ENCODE measurements around the gene DCC.

The DCC gene

GRCh38 chr18:52518086-52518485 is 178.1 kb downstream of the DCC start:
- no peaks in the 10 kb centered on the region for H3K4me1 ChIP-seq (ENCODE audit: control insufficient read depth, insufficient read depth, low read length, poor library complexity, severe bottlenecking)
- no peaks in the 10 kb centered on the region for H3K9me3 ChIP-seq (ENCODE audit: control insufficient read depth, low read length)
- H3K4me3 ChIP-seq (ENCODE audit: insufficient read depth, low read depth, low read length, poor library complexity, severe bottlenecking): no peak overlapping the region
- no peaks in the 10 kb centered on the region for H3K36me3 ChIP-seq (ENCODE audit: control insufficient read depth, insufficient read depth, low read length)
- DNase-seq: no peak
- no peaks in the 10 kb centered on the region for H3K27me3 ChIP-seq (replicated peaks; ENCODE audit: control insufficient read depth, insufficient read depth, low read length, poor library complexity, severe bottlenecking)
- no peak overlapping the region for H3K27ac ChIP-seq (ENCODE audit: insufficient read depth, low read length, poor library complexity, severe bottlenecking)

- no peak for DNase-seq
Observed at GRCh38 chr18:52519021-52519420, 179.0 kb downstream of the DCC start.

GRCh38 chr18:52523566-52523965 is 183.6 kb downstream of the DCC start:
- H3K27me3 ChIP-seq (replicated peaks; ENCODE audit: control insufficient read depth, insufficient read depth, low read length, poor library complexity, severe bottlenecking): no peaks in the 10 kb centered on the region
- H3K36me3 ChIP-seq (ENCODE audit: control insufficient read depth, insufficient read depth, low read length): no peaks in the 10 kb centered on the region
- H3K4me1 ChIP-seq (ENCODE audit: control insufficient read depth, insufficient read depth, low read length, poor library complexity, severe bottlenecking): no peaks in the 10 kb centered on the region
- no peaks in the 10 kb centered on the region for H3K9me3 ChIP-seq (ENCODE audit: control insufficient read depth, low read length)
- H3K4me3 ChIP-seq (ENCODE audit: insufficient read depth, low read depth, low read length, poor library complexity, severe bottlenecking): no peak overlapping the region
- no peak overlapping the region for H3K27ac ChIP-seq (ENCODE audit: insufficient read depth, low read length, poor library complexity, severe bottlenecking)
- DNase-seq: no peak

More at GRCh38 chr18:52519021-52519420, 179.0 kb downstream of the DCC start:
- Histone ChIP-seq H3K4me3 (ENCODE audit: insufficient read depth, low read depth, low read length, poor library complexity, severe bottlenecking) (no peak overlapping the region), H3K9me3 (ENCODE audit: control insufficient read depth, low read length) (no peaks in the 10 kb centered on the region), H3K27ac (ENCODE audit: insufficient read depth, low read length, poor library complexity, severe bottlenecking) (no peak overlapping the region), H3K27me3 (replicated peaks; ENCODE audit: control insufficient read depth, insufficient read depth, low read length, poor library complexity, severe bottlenecking) (no peaks in the 10 kb centered on the region), H3K4me1 (ENCODE audit: control insufficient read depth, insufficient read depth, low read length, poor library complexity, severe bottlenecking) (no peaks in the 10 kb centered on the region), H3K36me3 (ENCODE audit: control insufficient read depth, insufficient read depth, low read length) (no peaks in the 10 kb centered on the region)

- Histone ChIP-seq H3K4me3 (ENCODE audit: insufficient read depth, low read depth, low read length, poor library complexity, severe bottlenecking) (no peak overlapping the region), H3K27ac (ENCODE audit: insufficient read depth, low read length, poor library complexity, severe bottlenecking) (no peak overlapping the region), H3K4me1 (ENCODE audit: control insufficient read depth, insufficient read depth, low read length, poor library complexity, severe bottlenecking) (no peaks in the 10 kb centered on the region), H3K9me3 (ENCODE audit: control insufficient read depth, low read length) (no peaks in the 10 kb centered on the region), H3K36me3 (ENCODE audit: control insufficient read depth, insufficient read depth, low read length) (no peaks in the 10 kb centered on the region), H3K27me3 (replicated peaks; ENCODE audit: control insufficient read depth, insufficient read depth, low read length, poor library complexity, severe bottlenecking) (no peaks in the 10 kb centered on the region)
- DNase-seq: no peak
Observed at GRCh38 chr18:52531836-52532235, 191.8 kb downstream of the DCC start.

- Histone ChIP-seq H3K27ac (ENCODE audit: insufficient read depth, low read length, poor library complexity, severe bottlenecking) (no peak overlapping the region), H3K36me3 (ENCODE audit: control insufficient read depth, insufficient read depth, low read length) (no peaks in the 10 kb centered on the region), H3K4me3 (ENCODE audit: insufficient read depth, low read depth, low read length, poor library complexity, severe bottlenecking) (no peak overlapping the region), H3K9me3 (ENCODE audit: control insufficient read depth, low read length) (no peaks in the 10 kb centered on the region), H3K4me1 (ENCODE audit: control insufficient read depth, insufficient read depth, low read length, poor library complexity, severe bottlenecking) (no peaks in the 10 kb centered on the region), H3K27me3 (replicated peaks; ENCODE audit: control insufficient read depth, insufficient read depth, low read length, poor library complexity, severe bottlenecking) (no peaks in the 10 kb centered on the region)
- DNase-seq: no peak
Observed at GRCh38 chr18:52536039-52536438, 196.0 kb downstream of the DCC start.

- Histone ChIP-seq H3K4me1 (ENCODE audit: control insufficient read depth, insufficient read depth, low read length, poor library complexity, severe bottlenecking) (no peaks in the 10 kb centered on the region), H3K4me3 (ENCODE audit: insufficient read depth, low read depth, low read length, poor library complexity, severe bottlenecking) (no peak overlapping the region), H3K9me3 (ENCODE audit: control insufficient read depth, low read length) (no peaks in the 10 kb centered on the region), H3K36me3 (ENCODE audit: control insufficient read depth, insufficient read depth, low read length) (no peaks in the 10 kb centered on the region), H3K27me3 (replicated peaks; ENCODE audit: control insufficient read depth, insufficient read depth, low read length, poor library complexity, severe bottlenecking) (no peaks in the 10 kb centered on the region), H3K27ac (ENCODE audit: insufficient read depth, low read length, poor library complexity, severe bottlenecking) (no peak overlapping the region)
- no peak for DNase-seq
Observed at GRCh38 chr18:52537261-52537660, 197.3 kb downstream of the DCC start.

- Histone ChIP-seq H3K27ac (ENCODE audit: insufficient read depth, low read length, poor library complexity, severe bottlenecking) (no peak overlapping the region), H3K9me3 (ENCODE audit: control insufficient read depth, low read length) (no peaks in the 10 kb centered on the region), H3K4me3 (ENCODE audit: insufficient read depth, low read depth, low read length, poor library complexity, severe bottlenecking) (no peak overlapping the region), H3K4me1 (ENCODE audit: control insufficient read depth, insufficient read depth, low read length, poor library complexity, severe bottlenecking) (no peaks in the 10 kb centered on the region), H3K36me3 (ENCODE audit: control insufficient read depth, insufficient read depth, low read length) (no peaks in the 10 kb centered on the region), H3K27me3 (replicated peaks; ENCODE audit: control insufficient read depth, insufficient read depth, low read length, poor library complexity, severe bottlenecking) (no peaks in the 10 kb centered on the region)
- DNase-seq: no peak
Observed at GRCh38 chr18:52541056-52541455, 201.1 kb downstream of the DCC start.

- Histone ChIP-seq H3K27ac (ENCODE audit: insufficient read depth, low read length, poor library complexity, severe bottlenecking) (no peak overlapping the region), H3K36me3 (ENCODE audit: control insufficient read depth, insufficient read depth, low read length) (no peaks in the 10 kb centered on the region), H3K4me1 (ENCODE audit: control insufficient read depth, insufficient read depth, low read length, poor library complexity, severe bottlenecking) (no peaks in the 10 kb centered on the region), H3K4me3 (ENCODE audit: insufficient read depth, low read depth, low read length, poor library complexity, severe bottlenecking) (no peak overlapping the region), H3K27me3 (replicated peaks; ENCODE audit: control insufficient read depth, insufficient read depth, low read length, poor library complexity, severe bottlenecking) (no peaks in the 10 kb centered on the region), H3K9me3 (ENCODE audit: control insufficient read depth, low read length) (no peaks in the 10 kb centered on the region)
- DNase-seq: no peak
Observed at GRCh38 chr18:52544086-52544485, 204.1 kb downstream of the DCC start.

GRCh38 chr18:52546686-52547346 is 206.8 kb downstream of the DCC start:
- no peak for DNase-seq
- H3K27ac ChIP-seq (ENCODE audit: insufficient read depth, low read length, poor library complexity, severe bottlenecking): no peak overlapping the region
- H3K4me1 ChIP-seq (ENCODE audit: control insufficient read depth, insufficient read depth, low read length, poor library complexity, severe bottlenecking): no peaks in the 10 kb centered on the region
- no peaks in the 10 kb centered on the region for H3K9me3 ChIP-seq (ENCODE audit: control insufficient read depth, low read length)
- no peak overlapping the region for H3K4me3 ChIP-seq (ENCODE audit: insufficient read depth, low read depth, low read length, poor library complexity, severe bottlenecking)
- H3K36me3 ChIP-seq (ENCODE audit: control insufficient read depth, insufficient read depth, low read length): no peaks in the 10 kb centered on the region
- no peaks in the 10 kb centered on the region for H3K27me3 ChIP-seq (replicated peaks; ENCODE audit: control insufficient read depth, insufficient read depth, low read length, poor library complexity, severe bottlenecking)

GRCh38 chr18:52553441-52553840 is 213.4 kb downstream of the DCC start:
- no peak overlapping the region for H3K4me3 ChIP-seq (ENCODE audit: insufficient read depth, low read depth, low read length, poor library complexity, severe bottlenecking)
- no peak overlapping the region for H3K27ac ChIP-seq (ENCODE audit: insufficient read depth, low read length, poor library complexity, severe bottlenecking)
- DNase-seq: no peak
- H3K9me3 ChIP-seq (ENCODE audit: control insufficient read depth, low read length): no peaks in the 10 kb centered on the region
- no peaks in the 10 kb centered on the region for H3K4me1 ChIP-seq (ENCODE audit: control insufficient read depth, insufficient read depth, low read length, poor library complexity, severe bottlenecking)
- H3K36me3 ChIP-seq (ENCODE audit: control insufficient read depth, insufficient read depth, low read length): no peaks in the 10 kb centered on the region
- H3K27me3 ChIP-seq (replicated peaks; ENCODE audit: control insufficient read depth, insufficient read depth, low read length, poor library complexity, severe bottlenecking): no peaks in the 10 kb centered on the region
